ENCODE measurements around the gene SMCHD1.
A peak's percentile ranks its signal among the peaks of the same experiment; 100 is the strongest.

The SMCHD1 gene

GRCh38 chr18:2655178-2655953, at the start of gene SMCHD1:
TSS of gene SMCHD1 (plus strand) at chr18:2655726. CDS start at chr18:2656076, 350 bp downstream.
- peak; percentile 80 for DNase-seq (ENCODE audit: low read depth, low spot score)

DNA sequence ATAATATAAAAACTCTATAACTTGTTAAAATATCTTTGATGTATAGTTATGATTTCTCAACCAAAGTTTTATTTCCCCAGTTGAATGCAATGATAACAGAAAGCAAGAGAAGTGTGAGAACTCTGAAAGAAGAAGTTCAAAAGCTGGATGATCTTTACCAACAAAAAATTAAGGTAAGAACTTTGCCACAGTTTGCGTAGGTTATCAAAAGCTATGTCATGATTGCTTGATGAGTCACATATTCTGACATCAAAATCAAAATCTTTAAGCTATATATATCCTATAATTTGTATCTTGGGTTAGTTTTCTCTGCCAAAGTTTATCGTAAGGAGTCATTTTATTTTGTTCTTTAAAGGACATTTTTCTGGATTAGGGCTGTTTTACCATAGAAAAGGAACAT, 49.2 kb upstream of the SMCHD1 start:
- DNase-seq (ENCODE audit: low read depth, low spot score), result no peak

- DNase-seq (ENCODE audit: low read depth, low spot score), result no peak
These were observed 45.9 kb upstream of the SMCHD1 start for GRCh38 chr18:2609604-2610003.

DNA sequence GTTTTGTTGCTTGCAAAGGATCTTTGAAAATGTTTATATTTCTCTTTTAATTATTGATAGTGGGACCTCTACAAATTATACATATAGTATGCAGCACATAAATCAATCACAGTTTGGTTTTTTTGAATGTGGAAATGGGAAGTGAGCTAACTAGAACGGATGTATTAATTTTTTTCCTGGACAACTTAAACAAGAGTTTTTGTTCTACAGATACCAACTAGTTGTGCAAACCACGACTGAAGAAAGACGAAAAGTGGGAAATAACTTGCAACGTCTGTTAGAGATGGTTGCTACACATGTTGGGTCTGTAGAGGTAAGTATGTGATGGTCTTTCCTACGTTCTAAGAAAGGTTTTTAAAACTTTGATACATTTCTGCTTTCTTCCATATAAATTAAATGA, 45.0 kb upstream of the SMCHD1 start:
- DNase-seq (ENCODE audit: low read depth, low spot score), result no peak

- no peak for DNase-seq (ENCODE audit: low read depth, low spot score)
These were observed 42.5 kb upstream of the SMCHD1 start for GRCh38 chr18:2612996-2613395.

GRCh38 chr18:2617401-2617998, 38.0 kb upstream of the SMCHD1 start:
- DNase-seq (ENCODE audit: low read depth, low spot score), result no peak

DNA sequence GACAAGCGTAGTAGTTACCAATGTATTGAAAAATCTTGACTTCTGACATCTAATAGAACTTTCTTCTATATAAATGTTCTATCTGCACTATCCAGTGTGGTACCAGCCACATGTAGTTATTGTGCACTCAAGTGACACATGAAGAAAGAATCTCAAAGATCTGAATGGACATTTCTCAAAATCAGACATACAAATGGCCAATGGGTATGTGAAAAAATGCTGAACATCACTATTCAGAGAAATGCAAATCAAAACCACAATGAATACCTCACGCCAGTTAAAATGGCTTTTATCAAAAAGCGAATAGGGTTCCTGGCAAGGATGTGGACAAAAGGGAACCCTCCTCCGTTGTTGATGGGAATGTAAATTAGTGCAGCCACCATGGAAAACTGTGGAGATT, 37.5 kb upstream of the SMCHD1 start:
- DNase-seq (ENCODE audit: low read depth, low spot score), result no peak

- no peak for DNase-seq (ENCODE audit: low read depth, low spot score)
These were observed 30.3 kb upstream of the SMCHD1 start for GRCh38 chr18:2625217-2625616.

DNA sequence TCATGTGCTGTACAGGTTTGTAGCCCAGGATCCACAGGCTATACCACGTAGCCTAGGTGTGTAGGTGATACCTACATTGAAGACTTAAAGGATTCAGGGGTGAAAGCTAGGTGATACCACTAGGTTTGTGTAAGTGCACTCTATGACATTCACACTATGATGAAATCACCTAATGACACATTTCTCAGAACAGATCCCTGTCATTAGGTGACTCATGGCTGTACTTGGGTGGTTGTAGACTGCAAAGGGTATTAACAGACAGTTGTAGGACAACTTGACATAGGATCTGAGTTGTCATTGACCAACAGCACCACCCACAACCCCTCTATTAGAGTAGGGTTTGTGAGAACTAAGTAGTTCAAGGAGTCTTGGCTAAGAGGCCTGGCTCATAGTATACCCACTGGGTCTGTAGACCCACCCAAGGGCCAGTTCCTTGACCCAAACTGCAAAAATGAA, 27.7 kb upstream of the SMCHD1 start:
- DNase-seq (ENCODE audit: low read depth, low spot score), result no peak

- DNase-seq (ENCODE audit: low read depth, low spot score), result no peak
These were observed 26.5 kb upstream of the SMCHD1 start for GRCh38 chr18:2629003-2629402.

- no peak for DNase-seq (ENCODE audit: low read depth, low spot score)
These were observed 19.9 kb upstream of the SMCHD1 start for GRCh38 chr18:2635586-2635985.

- no peak for DNase-seq (ENCODE audit: low read depth, low spot score)
These were observed 19.3 kb upstream of the SMCHD1 start for GRCh38 chr18:2636126-2636631.

GRCh38 chr18:2641638-2642037, 13.9 kb upstream of the SMCHD1 start:
- DNase-seq (ENCODE audit: low read depth, low spot score), result no peak

DNA sequence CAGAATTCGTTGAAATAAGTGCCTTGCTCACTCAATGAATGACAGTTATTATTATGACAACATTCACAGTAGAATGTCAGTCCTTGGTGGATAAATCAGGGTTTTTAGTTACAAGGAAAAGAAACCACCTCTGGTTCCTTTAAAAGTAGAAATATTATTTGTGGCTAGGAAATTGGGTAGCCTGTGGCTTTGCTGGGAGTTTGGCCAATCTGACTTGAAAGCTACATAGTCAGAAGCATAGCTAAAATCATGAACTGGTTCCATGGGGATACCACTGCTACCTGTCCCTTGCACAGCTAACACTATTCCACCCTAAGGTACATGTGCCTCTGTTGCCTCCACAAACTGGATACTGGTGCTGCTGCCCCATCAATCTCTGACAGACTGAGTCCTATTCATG, 12.8 kb upstream of the SMCHD1 start:
- no peak for DNase-seq (ENCODE audit: low read depth, low spot score)

DNA sequence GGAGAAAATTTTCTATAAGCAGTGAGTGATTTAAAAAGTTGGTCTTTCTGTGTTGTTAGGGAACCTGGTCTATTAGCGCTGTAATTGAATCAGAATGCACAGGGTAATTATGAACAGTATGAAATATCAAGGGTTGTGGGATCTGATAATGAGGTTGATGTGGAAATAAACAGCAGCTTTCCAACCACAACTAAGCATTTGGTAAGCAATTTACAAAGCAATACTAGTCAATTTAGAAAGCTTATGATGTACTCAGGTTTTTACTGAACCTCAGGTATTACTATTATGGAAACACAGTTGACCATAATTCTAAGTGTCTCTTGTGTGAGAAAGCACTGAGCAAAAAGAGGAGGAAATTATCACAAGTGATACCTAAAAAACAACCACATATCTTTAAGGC, 11.0 kb upstream of the SMCHD1 start:
- no peak for DNase-seq (ENCODE audit: low read depth, low spot score)

- no peak for DNase-seq (ENCODE audit: low read depth, low spot score)
These were observed 3.5 kb upstream of the SMCHD1 start for GRCh38 chr18:2651981-2652380.

GRCh38 chr18:2653467-2653866, 2.1 kb upstream of the SMCHD1 start:
- DNase-seq (ENCODE audit: low read depth, low spot score), result no peak

DNA sequence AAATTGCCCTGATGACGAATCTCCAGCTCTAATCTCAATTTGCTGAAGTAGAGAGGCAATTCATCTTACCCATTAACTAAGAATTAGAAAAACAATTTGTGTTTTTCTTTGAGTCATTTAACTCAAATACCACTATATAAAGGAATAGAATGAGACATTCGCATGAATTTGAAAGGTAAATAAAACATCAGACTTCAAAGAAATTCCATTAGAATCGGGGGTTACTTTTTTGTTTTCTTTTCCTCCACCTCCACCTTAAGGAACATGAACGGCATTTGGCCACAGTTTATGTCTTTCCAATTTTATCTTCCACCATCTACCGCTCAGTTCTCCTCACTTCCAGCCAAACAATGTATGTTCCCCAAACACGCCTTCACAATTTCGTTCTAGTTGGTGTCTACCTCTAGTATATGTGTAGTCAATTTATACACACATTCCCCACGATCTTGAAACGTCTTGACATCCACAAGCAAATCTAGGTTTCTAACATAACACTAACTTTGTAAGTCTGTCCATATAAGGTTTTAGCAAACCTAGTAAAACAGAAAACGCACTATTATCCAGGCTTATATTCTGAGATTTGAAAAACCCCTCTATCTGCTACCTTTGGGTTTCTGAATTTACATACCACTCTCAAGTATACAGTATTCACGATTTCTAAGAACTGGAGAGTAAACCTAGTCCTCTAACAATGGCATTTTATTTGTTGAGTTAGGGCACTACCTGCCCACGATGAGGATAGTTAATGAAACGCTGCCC, 1.2 kb upstream of the SMCHD1 start:
- no peak for DNase-seq (ENCODE audit: low read depth, low spot score)

- DNase-seq (ENCODE audit: low read depth, low spot score), result no peak
These were observed 673 bp upstream of the SMCHD1 start for GRCh38 chr18:2654928-2655177.

GRCh38 chr18:2655954-2656236, 369 bp downstream of the SMCHD1 start:
- DNase-seq (ENCODE audit: low read depth, low spot score), result peak; percentile 74

GRCh38 chr18:2656237-2656980, 883 bp downstream of the SMCHD1 start:
- peak; percentile 62 for DNase-seq (ENCODE audit: low read depth, low spot score)

- DNase-seq (ENCODE audit: low read depth, low spot score), result no peak
These were observed 1.5 kb downstream of the SMCHD1 start for GRCh38 chr18:2656981-2657512.

Measured in ELF-1 (cell line).